ENCODE data around the gene PTCD1.

DNA sequence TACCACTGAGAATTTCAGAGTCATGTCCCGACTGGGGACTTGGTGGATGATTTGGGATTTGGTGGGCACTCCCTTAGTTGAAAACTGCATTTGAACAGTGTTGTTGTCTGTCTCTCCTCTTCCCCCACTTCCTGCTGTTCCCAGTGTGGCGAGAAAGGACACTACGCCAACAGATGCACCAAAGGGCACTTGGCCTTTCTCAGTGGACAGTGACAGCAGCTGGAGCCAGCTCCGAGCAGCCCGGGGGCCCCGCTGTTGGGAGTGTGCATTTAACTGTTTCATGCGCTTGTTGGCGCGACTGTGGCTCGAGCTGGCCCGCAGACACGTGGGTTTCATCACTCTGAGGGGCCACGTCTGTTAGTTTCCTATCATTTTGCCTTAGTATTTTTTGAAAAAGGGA, 17.7 kb upstream of the PTCD1 start:
- TF ChIP-seq, protein P1, sequence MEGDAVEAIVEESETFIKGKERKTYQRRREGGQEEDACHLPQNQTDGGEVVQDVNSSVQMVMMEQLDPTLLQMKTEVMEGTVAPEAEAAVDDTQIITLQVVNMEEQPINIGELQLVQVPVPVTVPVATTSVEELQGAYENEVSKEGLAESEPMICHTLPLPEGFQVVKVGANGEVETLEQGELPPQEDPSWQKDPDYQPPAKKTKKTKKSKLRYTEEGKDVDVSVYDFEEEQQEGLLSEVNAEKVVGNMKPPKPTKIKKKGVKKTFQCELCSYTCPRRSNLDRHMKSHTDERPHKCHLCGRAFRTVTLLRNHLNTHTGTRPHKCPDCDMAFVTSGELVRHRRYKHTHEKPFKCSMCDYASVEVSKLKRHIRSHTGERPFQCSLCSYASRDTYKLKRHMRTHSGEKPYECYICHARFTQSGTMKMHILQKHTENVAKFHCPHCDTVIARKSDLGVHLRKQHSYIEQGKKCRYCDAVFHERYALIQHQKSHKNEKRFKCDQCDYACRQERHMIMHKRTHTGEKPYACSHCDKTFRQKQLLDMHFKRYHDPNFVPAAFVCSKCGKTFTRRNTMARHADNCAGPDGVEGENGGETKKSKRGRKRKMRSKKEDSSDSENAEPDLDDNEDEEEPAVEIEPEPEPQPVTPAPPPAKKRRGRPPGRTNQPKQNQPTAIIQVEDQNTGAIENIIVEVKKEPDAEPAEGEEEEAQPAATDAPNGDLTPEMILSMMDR (IDR thresholded peaks at IDR 0.05) = no peak
- no peak for TF ChIP-seq POLR2AphosphoS5 (IDR thresholded peaks at IDR 0.05)
- TF ChIP-seq EP300 (IDR thresholded peaks at IDR 0.05) = no peak

All from upper lobe of left lung (tissue), 4 donors.